Measurements from ENCODE around the gene TEX2.

GRCh38 chr17:64259426-64259825 is 3.6 kb downstream of the TEX2 start:
- no peak for TF ChIP-seq NCOA1 (IDR thresholded peaks at IDR 0.05; ENCODE audit: low read depth)
- TF ChIP-seq NFE2L1 (tag; IDR thresholded peaks at IDR 0.05; ENCODE audit: borderline replicate concordance, low read depth), result no peak
- TF ChIP-seq EP300 (IDR thresholded peaks at IDR 0.05; ENCODE audit: low read length), result no peak
